Activated effector memory CD4-positive, alpha-beta T cell treated with Interleukin-2 at 50 U/mL for 16 hours (primary cell): ENCODE results near the gene CACNA1E.

Experiments
- DNase-seq: peaks from one replicate; pipeline ENCODE4 v3.0.0-alpha.2; 2020

CACNA1E gene

GRCh38 chr1:181483285-181484195 is at the start of gene CACNA1E:
TSS of gene CACNA1E (plus strand) at chr1:181483517. CDS start at chr1:181483745, 228 bp downstream.
- DNase-seq: no peak

- DNase-seq: no peak
These were observed 49.4 kb upstream of the CACNA1E start for GRCh38 chr1:181433931-181434330.

- DNase-seq: no peak
These were observed 45.3 kb upstream of the CACNA1E start for GRCh38 chr1:181438013-181438412.

GRCh38 chr1:181440510-181440909 is 42.8 kb upstream of the CACNA1E start:
- DNase-seq: no peak

- DNase-seq: no peak
These were observed 41.2 kb upstream of the CACNA1E start for GRCh38 chr1:181442181-181442525.

- DNase-seq: no peak
These were observed 40.0 kb upstream of the CACNA1E start for GRCh38 chr1:181443231-181443853.

- no peak for DNase-seq
These were observed 37.9 kb upstream of the CACNA1E start for GRCh38 chr1:181445436-181445835.

GRCh38 chr1:181448461-181448860 is 34.9 kb upstream of the CACNA1E start:
- DNase-seq: no peak

GRCh38 chr1:181451661-181452230 is 31.6 kb upstream of the CACNA1E start:
- DNase-seq: no peak

- DNase-seq: no peak
These were observed 30.6 kb upstream of the CACNA1E start for GRCh38 chr1:181452746-181453145.

- no peak for DNase-seq
These were observed 29.6 kb upstream of the CACNA1E start for GRCh38 chr1:181453541-181454201.

- no peak for DNase-seq
These were observed 26.8 kb upstream of the CACNA1E start for GRCh38 chr1:181456551-181456950.

- DNase-seq: no peak
These were observed 24.9 kb upstream of the CACNA1E start for GRCh38 chr1:181458419-181458818.

- DNase-seq: no peak
These were observed 24.2 kb upstream of the CACNA1E start for GRCh38 chr1:181459067-181459466.

- DNase-seq: no peak
These were observed 13.5 kb upstream of the CACNA1E start for GRCh38 chr1:181469829-181470228.

GRCh38 chr1:181475580-181475979 is 7.7 kb upstream of the CACNA1E start:
- DNase-seq: no peak

GRCh38 chr1:181476581-181476980 is 6.7 kb upstream of the CACNA1E start:
- DNase-seq: no peak

- no peak for DNase-seq
These were observed 5.0 kb upstream of the CACNA1E start for GRCh38 chr1:181478306-181478705.

- no peak for DNase-seq
These were observed 4.1 kb upstream of the CACNA1E start for GRCh38 chr1:181479137-181479745.

GRCh38 chr1:181482001-181482430 is 1.3 kb upstream of the CACNA1E start:
- DNase-seq: no peak

- no peak for DNase-seq
These were observed 614 bp upstream of the CACNA1E start for GRCh38 chr1:181482521-181483284.

GRCh38 chr1:181484821-181485220 is 1.5 kb downstream of the CACNA1E start:
- no peak for DNase-seq
